GM19351 (cell line): ENCODE results near the gene PALLD.

Experiments
- ATAC-seq: cut with Tn5 transposase; IDR thresholded peaks from one replicate; pipeline ENCODE4 v1.9.1; 2021; ENCODE audit warnings: mild to moderate bottlenecking, moderate library complexity; ENCODE audit not compliant: unreplicated experiment

PALLD gene

DNA sequence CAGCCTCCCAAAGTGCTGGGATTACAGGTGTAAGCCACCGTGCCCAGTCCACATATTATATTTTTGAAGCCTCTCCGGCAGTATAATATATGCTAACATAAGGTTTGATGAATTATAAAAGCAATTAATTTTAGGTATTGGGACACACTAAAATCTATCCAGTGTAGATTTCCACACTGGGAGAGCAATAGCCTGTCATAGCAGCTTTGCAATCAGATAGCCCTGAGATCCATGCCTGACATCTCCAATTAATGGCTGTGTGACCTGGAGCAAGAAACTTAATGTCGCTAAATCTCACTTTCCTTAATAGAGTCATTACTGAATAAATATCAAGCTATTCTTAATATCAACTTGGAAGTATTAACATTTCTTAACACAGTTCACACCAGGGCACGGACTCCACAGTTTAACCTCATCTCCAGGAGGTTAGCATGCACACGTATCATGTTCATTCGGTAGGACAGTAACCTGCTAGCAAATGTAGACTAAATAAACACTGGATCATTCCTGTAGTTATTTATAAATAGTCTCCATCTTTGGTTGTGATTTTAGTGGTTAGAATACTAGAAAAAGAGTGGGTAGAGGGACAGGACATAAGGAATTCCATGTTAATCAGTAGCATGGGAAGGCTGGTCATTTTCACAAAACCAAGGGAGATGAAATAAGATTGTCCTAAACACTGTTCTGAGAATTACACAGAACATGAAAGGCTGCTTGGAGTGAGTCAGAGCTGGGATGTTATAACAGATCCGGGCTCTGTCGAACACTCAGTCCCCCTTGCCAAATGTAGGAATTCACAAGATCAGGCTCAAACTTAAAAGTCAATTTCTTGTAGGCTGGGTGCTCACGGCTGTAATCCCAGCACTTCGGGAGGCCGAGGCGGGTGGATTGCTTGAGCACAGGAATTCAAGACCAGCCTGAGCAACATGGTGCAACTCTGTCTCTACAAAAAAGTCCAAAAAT, 254.7 kb downstream of the PALLD start:
- no peak for ATAC-seq

GRCh38 chr4:168755598-168756477, 259.0 kb downstream of the PALLD start:
- no peak for ATAC-seq

- ATAC-seq, result no peak
Observed at GRCh38 chr4:168757500-168757899, 260.6 kb downstream of the PALLD start.

- no peak for ATAC-seq
Observed at GRCh38 chr4:168758351-168758876, 261.6 kb downstream of the PALLD start.

- ATAC-seq, result no peak
Observed at GRCh38 chr4:168759321-168759720, 262.5 kb downstream of the PALLD start.

- ATAC-seq, result no peak
Observed at GRCh38 chr4:168759959-168760527, 263.2 kb downstream of the PALLD start.

DNA sequence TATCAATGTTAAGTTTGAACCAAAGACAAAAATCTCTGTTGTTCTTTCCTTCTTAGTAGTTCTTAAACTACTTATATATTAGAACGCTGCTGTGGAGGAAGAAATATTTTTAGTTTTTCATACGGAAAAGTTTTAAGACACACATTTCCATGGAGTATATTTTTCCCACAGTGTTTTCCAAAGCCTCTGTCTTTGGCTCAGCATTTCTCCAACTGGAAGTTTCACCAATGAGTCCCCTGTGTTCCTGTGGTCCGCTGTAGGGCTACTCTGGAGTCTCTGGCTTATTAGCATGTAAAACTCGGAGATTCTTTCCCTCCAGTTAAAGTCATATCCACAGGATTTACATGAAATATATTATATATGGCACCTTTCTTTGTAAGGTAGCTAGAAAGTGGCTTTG, 264.2 kb downstream of the PALLD start:
- no peak for ATAC-seq

DNA sequence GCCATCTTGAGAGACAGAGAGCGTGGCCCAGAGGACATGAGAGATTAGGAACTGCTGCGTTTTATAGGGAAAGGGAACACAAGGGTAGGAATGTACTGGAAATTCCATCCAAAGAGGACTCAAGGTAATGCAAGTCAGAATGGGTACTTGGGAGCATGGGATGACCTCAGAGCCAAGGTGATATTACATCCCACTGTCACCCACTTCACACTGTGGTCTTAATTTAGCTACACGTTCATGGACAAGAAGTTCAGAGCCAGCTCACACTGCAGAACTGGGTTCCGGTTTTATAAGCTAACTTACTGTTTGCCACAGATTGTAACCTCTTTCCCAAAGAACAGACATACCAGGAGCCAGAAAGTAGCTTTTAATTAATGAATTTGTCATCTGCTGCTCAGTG, 268.5 kb downstream of the PALLD start:
- ATAC-seq, result no peak

DNA sequence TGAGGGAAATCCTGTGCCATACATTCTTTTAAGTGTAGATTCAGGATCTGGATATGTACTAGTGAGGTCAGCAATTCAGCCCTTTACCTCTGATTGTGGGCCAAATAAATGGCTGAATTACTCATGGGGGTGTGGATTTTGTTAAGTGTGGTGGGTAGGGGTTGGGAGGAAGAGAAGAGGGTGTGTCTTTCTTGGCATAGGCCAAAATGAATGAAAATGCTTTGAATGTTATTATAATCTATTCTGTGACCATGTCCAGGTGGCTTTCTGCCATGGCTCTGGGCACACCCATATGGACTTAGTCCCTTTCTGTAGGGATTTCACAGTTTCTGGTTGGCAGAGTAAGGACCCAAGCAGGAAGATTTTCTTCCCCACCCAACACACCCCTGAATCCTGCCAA, 268.9 kb downstream of the PALLD start:
- no peak for ATAC-seq

GRCh38 chr4:168766604-168767316, 269.9 kb downstream of the PALLD start:
- ATAC-seq, result no peak

- ATAC-seq, result no peak
Observed at GRCh38 chr4:168769416-168769815, 272.6 kb downstream of the PALLD start.

GRCh38 chr4:168769837-168770236, 273.0 kb downstream of the PALLD start:
- ATAC-seq, result no peak

GRCh38 chr4:168771251-168771650, 274.4 kb downstream of the PALLD start:
- ATAC-seq, result no peak

DNA sequence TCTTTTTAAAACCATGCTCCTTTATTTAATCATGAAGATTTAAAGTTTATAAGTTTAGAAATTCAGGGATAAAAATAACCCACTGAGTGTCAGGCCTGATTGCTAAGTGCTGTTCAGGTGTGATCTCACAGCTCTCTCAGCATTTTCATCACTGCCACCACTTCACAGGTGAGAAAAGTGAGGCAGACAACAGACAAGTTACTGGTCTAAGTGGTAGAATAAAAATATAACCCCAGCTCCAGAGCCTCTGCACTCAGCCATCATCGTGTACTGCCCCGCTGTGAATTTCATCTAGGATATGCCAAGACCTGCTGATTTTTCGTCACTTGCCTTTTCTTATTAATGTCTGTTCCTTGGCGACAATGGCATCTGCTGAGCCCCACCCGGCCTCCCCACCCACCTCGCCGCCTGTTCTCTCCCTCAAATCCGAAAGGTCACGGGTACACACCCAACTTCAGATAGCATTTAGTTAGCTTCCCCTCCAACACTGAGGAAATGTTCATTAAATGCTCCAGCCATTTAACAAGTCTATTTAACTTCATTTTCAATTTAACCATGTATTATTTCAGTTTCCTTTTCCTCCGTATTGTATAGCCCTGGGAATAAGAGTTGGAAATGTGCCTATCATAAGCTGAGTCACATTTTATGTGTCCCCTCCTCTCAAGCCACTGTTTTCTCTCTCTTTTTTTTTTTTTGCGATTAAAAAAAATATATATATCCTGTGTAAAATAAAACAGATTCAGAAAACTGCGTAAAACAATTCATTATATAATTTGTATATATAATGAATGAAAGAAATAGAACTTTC, 276.7 kb downstream of the PALLD start:
- ATAC-seq, result no peak

DNA sequence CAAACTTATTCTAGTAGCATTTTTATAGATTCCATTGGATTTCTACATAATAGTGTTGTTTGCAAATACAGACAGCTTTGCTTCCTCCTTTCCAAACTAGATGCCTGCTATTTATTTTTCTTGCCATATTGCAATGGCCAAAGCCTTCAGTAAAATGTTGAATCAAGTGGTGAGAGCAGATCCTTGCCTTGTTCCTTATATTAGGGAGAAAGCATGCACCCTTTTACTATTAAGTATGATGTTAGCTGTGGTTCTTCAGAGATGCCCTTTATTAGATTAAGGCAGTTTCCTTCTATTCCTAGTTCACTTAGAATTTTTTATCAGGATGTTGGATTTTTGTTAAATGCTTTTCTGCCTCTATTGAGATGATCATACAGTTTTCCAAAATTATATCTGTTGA, 279.5 kb downstream of the PALLD start:
- no peak for ATAC-seq

- no peak for ATAC-seq
Observed at GRCh38 chr4:168777277-168777965, 280.6 kb downstream of the PALLD start.

GRCh38 chr4:168781341-168781740, 284.5 kb downstream of the PALLD start:
- ATAC-seq, result no peak

GRCh38 chr4:168781926-168782325, 285.1 kb downstream of the PALLD start:
- ATAC-seq, result no peak

DNA sequence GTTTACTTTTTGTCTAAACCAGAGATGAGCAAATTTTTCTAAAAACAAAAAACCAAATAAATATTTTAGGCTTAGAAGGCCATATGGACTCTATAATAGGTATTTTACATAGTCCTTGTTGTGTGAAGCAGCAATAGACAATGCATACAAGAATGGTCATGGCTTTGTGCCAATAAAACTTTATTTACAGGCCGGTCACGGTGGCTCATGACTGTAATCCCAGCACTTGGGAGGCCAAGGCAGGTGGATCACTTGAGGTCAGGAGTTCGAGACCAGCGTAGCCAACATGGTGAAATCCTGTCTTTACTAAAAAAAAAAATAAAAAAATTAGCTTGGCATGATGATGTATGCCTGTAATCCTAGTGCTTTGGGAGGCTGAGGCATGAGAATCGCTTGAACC, 285.6 kb downstream of the PALLD start:
- ATAC-seq, result no peak
